GM18907 (cell line): Measurements from ENCODE around the gene ATAD3B.
"Not testable (repeated sequence)": the region's sequence is repeated elsewhere in the genome, so short reads cannot be mapped to it uniquely, and the experiment has no call there.

ENCODE experiments used
- ATAC-seq: cut with Tn5 transposase; IDR thresholded peaks from one replicate; pipeline ENCODE4 v1.9.1; 2021; ENCODE audit warnings: mild to moderate bottlenecking, moderate library complexity; ENCODE audit not compliant: unreplicated experiment

Gene ATAD3B

DNA sequence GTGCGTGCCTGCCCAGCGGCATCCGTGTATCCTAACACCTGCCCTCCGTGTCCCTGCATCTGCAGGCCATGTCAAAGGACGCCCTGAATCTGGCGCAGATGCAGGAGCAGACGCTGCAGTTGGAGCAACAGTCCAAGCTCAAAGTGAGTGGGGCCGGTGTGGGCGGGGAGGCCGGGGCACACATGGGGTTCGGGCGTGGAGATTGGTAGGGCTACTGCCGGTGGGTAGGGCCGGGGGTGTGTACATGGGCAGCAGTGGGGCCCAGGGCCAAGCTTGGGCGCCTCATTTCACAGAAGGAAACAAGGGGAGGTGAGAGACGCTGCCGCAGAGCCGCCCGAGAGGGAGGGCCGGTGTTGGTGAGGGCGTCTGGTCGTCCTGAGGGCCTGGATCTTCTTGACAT lies 20.9 kb upstream of the ATAD3B start:
- not testable (repeated sequence) for ATAC-seq

- no peak for ATAC-seq
These were observed 19.7 kb upstream of the ATAD3B start for GRCh38 chr1:1451696-1452364.

- ATAC-seq, result not testable (repeated sequence)
These were observed 19.2 kb upstream of the ATAD3B start for GRCh38 chr1:1452365-1452739.

GRCh38 chr1:1452882-1453281 lies 18.7 kb upstream of the ATAD3B start:
- no peak for ATAC-seq

DNA sequence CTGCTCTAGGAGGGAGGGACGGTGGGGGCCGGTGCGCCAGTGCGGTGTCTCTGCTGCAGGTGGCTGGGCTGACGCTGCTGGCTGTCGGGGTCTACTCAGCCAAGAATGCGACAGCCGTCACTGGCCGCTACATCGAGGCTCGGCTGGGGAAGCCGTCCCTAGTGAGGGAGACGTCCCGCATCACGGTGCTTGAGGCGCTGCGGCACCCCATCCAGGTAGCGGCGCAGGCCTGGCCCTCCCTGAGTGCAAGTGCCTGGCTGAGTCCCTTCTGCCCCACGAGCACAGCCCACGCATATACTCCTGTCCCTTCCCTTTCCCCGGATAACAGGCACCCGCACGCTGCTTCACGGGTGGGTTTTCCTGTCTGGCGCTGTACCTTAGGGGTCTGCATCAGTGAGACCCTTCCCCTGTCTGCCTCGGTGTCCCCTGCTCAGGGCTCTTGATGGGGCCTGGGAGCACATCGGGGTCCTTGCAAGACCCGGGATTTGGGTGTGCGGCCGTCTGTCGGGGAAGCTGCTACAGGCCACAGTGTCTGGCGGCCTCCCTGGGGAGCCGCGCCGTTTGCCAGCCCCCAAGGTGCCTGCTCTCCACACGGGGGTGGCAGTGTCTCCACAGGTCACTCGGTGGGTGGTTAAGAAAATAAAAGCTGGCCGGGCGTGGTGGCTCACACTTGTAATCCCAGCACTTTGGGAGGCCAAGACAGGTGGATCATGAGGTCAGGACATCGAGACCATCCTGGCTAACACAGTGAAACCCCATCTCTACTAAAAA lies 17.1 kb upstream of the ATAD3B start:
- ATAC-seq, result not testable (repeated sequence)

DNA sequence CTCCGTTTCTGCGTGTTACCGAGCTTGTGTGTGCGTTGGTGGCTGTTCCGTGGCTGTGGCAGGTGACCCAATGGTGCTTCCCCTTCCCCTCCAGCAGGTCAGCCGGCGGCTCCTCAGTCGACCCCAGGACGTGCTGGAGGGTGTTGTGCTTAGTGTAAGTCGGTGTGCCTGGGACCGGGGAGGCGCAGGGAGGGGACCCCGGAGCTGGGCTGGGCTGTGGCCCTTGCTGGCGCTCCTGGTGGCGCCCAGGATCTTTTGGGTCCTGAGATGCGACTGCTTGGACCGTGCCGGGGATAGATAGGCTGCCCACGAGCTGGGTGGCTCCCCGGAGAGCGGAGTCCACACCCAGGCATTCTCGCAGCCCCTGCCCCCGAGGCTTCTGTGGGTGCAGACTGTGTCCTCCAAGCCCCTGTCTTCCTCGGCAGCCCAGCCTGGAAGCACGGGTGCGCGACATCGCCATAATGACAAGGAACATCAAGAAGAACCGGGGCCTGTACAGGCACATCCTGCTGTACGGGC lies 16.1 kb upstream of the ATAD3B start:
- no peak for ATAC-seq

DNA sequence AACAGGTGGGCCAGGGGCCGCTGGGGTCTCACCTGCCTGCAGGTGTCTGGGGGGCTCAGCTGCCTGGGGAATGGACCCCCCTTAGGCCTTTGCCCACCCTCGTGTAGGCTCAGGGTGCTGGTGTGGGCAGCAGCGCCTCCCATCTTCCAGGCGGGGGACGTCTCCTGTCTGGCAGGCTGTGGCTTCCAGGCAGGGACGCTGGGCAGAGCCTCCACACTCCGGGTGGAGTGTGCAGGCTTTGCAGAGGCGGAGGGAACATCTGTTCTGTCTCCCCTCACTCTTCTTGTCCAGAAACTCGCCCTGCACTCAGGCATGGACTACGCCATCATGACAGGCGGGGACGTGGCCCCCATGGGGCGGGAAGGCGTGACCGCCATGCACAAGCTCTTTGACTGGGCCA lies 15.6 kb upstream of the ATAD3B start:
- not testable (repeated sequence) for ATAC-seq

DNA sequence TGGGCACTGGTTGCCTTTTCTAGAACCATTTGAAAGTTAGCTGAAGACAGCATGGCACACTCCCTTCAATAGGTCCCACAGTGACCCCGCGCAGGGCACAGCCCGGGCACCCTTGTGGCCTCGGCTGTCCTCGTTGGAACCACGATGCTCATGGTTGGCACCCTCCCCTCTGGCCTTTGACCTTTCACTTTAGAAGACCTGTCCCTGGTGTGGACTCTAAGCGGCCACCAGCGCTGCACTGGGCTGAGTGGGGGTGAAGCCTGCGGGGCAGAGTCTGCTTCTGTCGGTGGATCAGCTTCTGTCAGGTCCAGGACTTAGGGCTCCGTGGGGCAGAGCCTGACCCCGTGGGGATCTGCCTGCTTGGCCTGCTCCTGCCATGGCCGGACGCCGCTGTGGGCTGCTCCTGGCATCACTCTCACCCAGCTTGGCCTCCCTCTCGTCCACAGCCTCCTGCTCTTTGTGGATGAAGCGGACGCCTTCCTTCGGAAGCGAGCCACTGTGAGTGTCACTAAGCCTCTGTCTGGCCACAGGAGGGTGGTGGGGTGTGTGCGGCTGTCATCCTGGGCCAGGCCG lies 14.8 kb upstream of the ATAD3B start:
- not testable (repeated sequence) for ATAC-seq

GRCh38 chr1:1459156-1459555 lies 12.4 kb upstream of the ATAD3B start:
- not testable (repeated sequence) for ATAC-seq

- ATAC-seq, result not testable (repeated sequence)
These were observed 11.9 kb upstream of the ATAD3B start for GRCh38 chr1:1459711-1460110.

DNA sequence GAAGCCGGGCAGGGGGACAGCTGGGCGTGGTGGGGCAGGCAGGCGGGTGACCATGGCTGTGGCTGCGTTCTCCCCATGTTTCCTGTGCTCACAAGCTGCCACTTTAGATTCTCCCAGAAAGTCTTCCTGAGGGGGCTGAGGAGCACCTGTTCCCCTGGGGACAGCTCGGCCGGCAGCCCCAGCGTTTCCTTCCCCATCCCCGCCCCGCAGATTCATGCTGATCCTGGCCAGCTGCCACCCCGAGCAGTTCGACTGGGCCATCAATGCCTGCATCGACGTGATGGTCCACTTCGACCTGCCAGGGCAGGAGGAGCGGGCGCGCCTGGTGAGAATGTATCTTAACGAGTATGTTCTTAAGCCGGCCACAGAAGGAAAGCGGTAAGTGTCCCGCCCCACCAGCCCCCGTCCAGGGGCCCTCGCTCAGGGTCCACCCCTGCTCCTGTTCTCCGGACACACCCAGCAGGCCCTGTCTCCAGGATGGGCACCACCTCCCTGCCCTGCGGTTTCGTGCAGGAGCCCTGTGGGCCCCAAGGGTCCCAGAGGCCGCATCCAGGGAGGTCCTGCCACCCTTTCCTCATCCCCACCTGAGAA lies 10.9 kb upstream of the ATAD3B start:
- ATAC-seq, result no peak

DNA sequence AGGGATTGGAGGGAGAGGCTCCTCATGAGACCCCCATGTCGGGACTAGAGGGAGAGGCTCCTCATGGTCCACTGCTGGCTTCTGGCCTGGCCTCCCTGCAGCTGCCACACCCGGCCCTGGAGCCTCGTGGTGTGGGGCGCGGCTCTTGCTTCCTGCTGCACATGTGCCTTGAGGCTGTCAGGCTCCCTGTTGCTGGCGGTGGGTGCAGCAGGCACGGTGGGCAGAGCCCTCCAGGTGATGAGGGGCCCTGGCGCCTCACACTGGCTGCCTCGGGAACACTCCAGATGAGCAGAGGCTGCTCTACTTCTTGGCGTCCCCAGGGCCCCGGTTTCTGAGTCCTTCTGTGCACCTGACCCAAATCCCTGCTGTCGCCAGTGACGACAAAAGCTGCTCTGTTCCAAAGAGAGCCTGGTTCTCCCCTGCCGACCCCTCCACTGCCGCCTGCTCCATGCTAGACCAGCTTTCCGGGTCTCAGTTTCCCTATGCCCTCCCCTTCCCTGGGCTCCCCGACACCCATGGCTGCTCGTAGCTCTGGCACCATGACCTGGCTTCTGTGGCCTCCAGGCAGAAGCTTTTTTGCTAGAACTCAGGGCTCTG lies 9.7 kb upstream of the ATAD3B start:
- no peak for ATAC-seq

- ATAC-seq, result no peak
These were observed 9.1 kb upstream of the ATAD3B start for GRCh38 chr1:1462318-1462966.

DNA sequence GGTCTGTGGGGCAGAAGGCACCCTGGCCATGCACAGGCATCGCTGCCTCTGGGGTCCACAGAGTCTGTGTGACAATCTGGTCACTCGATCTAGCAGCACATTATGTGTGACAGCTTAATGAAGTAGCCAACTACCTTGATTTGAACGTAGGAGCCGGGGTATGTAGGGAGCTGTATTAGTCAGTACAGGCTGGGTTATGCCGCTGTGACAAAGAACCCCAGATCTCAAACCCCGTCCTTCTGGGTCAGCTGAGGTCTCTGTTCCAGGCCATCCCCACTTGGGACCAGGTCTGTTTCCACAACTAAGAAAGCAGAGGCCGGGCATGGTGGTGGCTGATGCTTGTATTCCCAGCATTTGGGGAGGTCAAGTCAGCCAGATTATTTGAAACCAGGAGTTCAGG lies 8.3 kb upstream of the ATAD3B start:
- ATAC-seq, result no peak

DNA sequence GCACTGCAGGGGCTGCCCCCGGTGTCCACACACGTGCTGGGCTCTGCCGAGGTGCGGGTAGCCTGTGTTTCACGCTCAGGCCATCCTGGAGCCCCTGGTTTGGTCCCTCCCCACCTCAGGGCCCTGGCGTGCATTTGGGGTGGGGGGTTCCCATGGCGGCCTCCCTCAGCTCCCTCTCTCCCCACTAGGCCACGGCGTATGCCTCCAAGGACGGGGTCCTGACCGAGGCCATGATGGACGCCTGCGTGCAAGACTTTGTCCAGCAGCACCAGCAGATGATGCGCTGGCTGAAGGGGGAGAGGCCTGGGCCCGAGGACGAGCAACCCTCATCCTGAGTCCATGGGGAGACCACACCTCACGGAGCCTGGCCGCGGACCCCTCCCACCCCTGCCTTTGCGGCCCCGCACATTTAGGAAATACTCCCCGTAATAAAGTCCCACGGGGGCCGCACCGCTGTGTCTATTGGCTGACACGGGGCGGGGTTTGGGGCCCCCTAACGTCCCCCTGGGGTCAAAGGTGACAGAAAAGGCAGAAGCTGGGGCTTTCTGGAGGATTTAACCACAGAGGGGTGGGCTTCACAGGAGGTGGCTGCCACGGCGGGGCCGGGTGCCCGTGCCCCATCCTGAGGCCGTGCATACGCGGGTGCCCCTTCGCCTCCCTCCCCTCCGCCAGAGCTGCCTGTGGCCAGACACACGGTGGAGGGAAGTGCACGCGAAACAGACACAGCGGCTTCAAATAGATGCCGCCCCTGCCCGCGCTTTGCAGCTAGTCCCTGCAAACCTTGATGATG lies 3.2 kb upstream of the ATAD3B start:
- ATAC-seq, result not testable (repeated sequence)

GRCh38 chr1:1470626-1471388 lies 758 bp upstream of the ATAD3B start:
- ATAC-seq, result no peak

DNA sequence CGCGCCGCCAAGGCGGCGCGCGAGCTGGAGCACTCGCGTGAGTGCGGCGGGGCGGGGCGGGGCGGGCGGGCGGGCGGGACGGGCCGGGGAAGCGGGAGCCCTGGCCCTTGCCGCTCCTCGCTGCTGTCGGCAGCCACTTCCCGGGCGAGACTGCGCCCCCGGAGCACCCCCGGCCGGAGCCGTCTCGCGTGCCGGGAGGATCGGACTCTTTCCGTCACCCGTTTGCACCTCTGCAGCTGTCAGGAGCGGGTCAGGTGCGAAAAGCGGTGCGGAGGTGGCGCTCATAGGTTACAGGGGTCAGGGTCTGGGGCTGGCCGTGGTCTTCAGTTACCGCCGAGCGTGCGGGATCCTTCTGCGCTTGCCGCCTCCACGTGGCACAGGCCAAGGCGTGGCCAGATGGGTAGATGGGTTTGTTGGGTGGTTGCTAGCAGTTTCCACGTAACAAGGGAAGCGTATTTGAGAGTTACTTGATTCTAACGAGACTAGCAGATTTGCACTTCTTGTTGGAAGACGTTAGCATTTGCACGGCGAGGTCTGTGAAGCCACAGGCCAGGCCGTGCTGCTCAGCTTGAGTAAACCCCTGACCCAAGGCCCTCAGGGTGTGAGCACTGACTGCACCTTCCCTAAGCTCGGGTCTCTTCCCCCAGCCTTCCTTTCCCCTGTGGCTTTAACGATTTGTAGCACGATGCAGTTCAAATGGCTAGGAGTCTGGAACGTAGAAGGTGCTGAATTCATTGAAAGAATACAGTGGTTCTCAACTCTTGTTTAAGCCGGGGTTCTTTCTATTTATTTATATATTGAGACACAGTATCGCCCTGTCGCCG lies 700 bp downstream of the ATAD3B start:
- ATAC-seq, result peak; percentile 10

DNA sequence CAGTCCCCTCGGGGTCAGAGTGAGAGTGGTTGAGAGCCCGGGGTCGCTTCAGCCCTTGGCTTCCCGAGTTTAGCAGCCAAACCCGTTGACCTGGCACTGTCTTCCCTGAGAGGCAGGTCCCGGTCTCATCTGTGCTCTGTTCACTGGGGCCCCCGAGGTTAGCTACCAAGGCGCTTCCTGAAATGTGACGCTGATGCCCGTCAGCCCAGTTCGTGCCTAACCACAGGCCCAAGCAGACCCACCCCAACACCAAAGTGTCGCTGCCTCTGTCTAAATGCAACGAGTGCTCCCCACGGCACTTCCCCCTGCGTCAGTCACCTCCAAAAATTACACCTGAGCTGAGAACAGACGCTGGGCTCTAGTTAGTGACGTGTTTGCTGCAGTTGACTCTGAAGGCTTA lies 4.4 kb downstream of the ATAD3B start:
- ATAC-seq, result not testable (repeated sequence)
